OCI-LY7 (cell line): ENCODE measurements around the gene WBP11.

ENCODE experiments used
- CTCF ChIP-seq: fragments of 200-600 bp; sonication (generic); conservative IDR thresholded peaks from 2 replicates; pipeline ENCODE4 v1.5.1; 2014; ENCODE audit warnings: mild to moderate bottlenecking, antibody characterized with exemption, low read length, moderate library complexity, mixed read lengths
- EZH2phosphoT487 ChIP-seq: fragments of 200-600 bp; sonication (generic); IDR thresholded peaks from 2 replicates; pipeline ENCODE4 v1.6.1; 2018; ENCODE audit warnings: low read depth, borderline replicate concordance, mild to moderate bottlenecking, mixed run types, antibody characterized with exemption, low read length, moderate library complexity, mixed read lengths

GRCh38 chr12:14741153-14741552, 62.1 kb downstream of the WBP11 start:
- TF ChIP-seq EZH2phosphoT487 (no peak), CTCF (no peak)
